Rectal smooth muscle tissue (tissue), 1 donor: ENCODE results near the gene ARHGAP18.

Experiments used
- H3K27ac ChIP-seq: one replicate; pipeline ENCODE4 v1.7.0; 2013; ENCODE audit warnings: low read depth, low read length, inconsistent platforms
- H3K27me3 ChIP-seq: one replicate; pipeline ENCODE4 v1.7.0; 2013; ENCODE audit warnings: low read length; ENCODE audit not compliant: control insufficient read depth, insufficient read depth
- H3K36me3 ChIP-seq: one replicate; pipeline ENCODE4 v1.7.0; 2013; ENCODE audit warnings: low read length; ENCODE audit not compliant: control insufficient read depth, insufficient read depth
- H3K4me1 ChIP-seq: one replicate; pipeline ENCODE4 v1.7.0; 2013; ENCODE audit warnings: low read length; ENCODE audit not compliant: control insufficient read depth, insufficient read depth
- H3K4me3 ChIP-seq: one replicate; pipeline ENCODE4 v1.7.0; 2013; ENCODE audit warnings: low read length
- H3K9ac ChIP-seq: one replicate; pipeline ENCODE4 v1.7.0; 2013; ENCODE audit warnings: low read length

ARHGAP18 gene

DNA sequence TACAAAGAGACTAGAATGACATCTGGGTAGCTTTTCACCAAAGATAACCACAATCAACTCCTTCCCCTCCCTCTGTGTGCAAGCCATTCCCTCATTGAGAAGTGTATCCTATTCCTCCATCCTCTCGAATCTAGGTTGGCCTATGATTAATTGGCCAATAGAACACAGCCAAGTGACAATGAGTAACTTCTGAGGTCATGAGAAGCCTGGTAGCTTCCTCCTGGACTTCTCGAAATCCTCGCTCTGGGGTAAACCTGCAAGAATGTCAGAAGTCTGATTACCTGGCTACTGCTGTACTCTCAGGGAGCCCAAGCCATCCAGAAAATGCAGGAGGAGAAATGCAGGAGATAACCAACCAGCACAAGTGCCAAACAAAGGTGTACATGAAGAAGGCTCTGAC lies 13.1 kb downstream of the ARHGAP18 start:
- no peak overlapping the region for H3K4me3 ChIP-seq
- no peak overlapping the region for H3K27ac ChIP-seq
- no peak overlapping the region for H3K9ac ChIP-seq
- H3K4me1 ChIP-seq = no peaks in the 10 kb centered on the region
- no peaks in the 10 kb centered on the region for H3K27me3 ChIP-seq
- H3K36me3 ChIP-seq = no peaks in the 10 kb centered on the region

GRCh38 chr6:129696028-129696418 lies 14.0 kb downstream of the ARHGAP18 start:
- no peaks in the 10 kb centered on the region for H3K27me3 ChIP-seq
- no peak overlapping the region for H3K4me3 ChIP-seq
- H3K9ac ChIP-seq = no peak overlapping the region
- no peak overlapping the region for H3K27ac ChIP-seq
- H3K4me1 ChIP-seq = no peaks in the 10 kb centered on the region
- peaks cover 2% of the 10 kb centered on the region for H3K36me3 ChIP-seq

GRCh38 chr6:129695373-129696027 lies 14.5 kb downstream of the ARHGAP18 start:
- H3K4me3 ChIP-seq = no peak overlapping the region
- H3K36me3 ChIP-seq = peaks cover 2% of the 10 kb centered on the region
- H3K4me1 ChIP-seq = no peaks in the 10 kb centered on the region
- H3K9ac ChIP-seq = no peak overlapping the region
- no peak overlapping the region for H3K27ac ChIP-seq
- H3K27me3 ChIP-seq = no peaks in the 10 kb centered on the region

GRCh38 chr6:129694036-129694435 lies 15.9 kb downstream of the ARHGAP18 start:
- no peak overlapping the region for H3K9ac ChIP-seq
- H3K4me1 ChIP-seq = no peaks in the 10 kb centered on the region
- H3K27me3 ChIP-seq = no peaks in the 10 kb centered on the region
- peaks cover 2% of the 10 kb centered on the region for H3K36me3 ChIP-seq
- no peak overlapping the region for H3K27ac ChIP-seq
- no peak overlapping the region for H3K4me3 ChIP-seq

DNA sequence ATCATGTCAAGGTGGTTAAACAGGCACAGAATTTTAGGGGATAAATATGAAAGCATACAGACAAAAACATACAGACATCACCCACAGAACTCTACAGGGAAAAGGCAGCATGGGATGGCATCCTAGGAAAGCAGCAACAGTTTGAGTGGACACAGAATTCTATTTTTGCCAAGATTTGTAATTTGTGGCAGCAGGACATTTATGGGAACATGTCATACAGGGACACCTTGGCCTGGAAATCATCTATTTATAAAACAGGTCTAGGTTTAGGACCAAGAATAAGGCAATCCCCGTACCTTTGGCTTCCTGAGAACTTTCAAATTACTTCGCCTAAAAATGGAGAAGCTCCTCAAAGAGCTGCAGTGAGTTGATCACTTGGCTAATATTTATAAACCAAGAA lies 17.5 kb downstream of the ARHGAP18 start:
- Histone ChIP-seq H3K36me3 (peaks cover 2% of the 10 kb centered on the region), H3K4me3 (no peak overlapping the region), H3K4me1 (no peaks in the 10 kb centered on the region), H3K9ac (no peak overlapping the region), H3K27ac (no peak overlapping the region), H3K27me3 (no peaks in the 10 kb centered on the region)

DNA sequence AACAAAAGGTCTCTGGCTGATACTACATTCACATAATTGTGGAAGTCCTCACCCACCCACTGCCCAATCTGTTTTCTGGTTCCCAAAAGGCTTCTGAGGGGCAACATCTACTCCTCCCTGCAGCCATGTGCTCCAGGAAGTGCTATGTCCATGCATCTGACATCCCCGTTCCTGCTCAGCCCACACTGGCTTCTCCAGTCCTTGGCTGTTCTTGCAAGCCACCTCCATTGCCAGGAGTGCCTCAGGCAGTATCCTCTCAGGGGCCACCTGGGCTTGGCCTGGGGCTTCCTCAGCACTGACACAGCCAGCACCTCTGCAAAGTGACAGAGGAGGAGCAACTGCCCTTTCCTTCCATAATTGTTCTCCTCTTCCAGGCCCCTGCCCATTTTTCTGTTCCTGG lies 18.3 kb downstream of the ARHGAP18 start:
- H3K27ac ChIP-seq = no peak overlapping the region
- H3K36me3 ChIP-seq = peaks cover 2% of the 10 kb centered on the region
- H3K4me1 ChIP-seq = no peaks in the 10 kb centered on the region
- H3K9ac ChIP-seq = no peak overlapping the region
- H3K27me3 ChIP-seq = no peaks in the 10 kb centered on the region
- no peak overlapping the region for H3K4me3 ChIP-seq

GRCh38 chr6:129691043-129691640 lies 18.8 kb downstream of the ARHGAP18 start:
- Histone ChIP-seq H3K36me3 (peaks cover 2% of the 10 kb centered on the region), H3K27ac (no peak overlapping the region), H3K4me1 (no peaks in the 10 kb centered on the region), H3K9ac (no peak overlapping the region), H3K27me3 (no peaks in the 10 kb centered on the region), H3K4me3 (no peak overlapping the region)

GRCh38 chr6:129686941-129687627 lies 22.9 kb downstream of the ARHGAP18 start:
- no peak overlapping the region for H3K9ac ChIP-seq
- H3K36me3 ChIP-seq = peaks cover 2% of the 10 kb centered on the region
- H3K4me1 ChIP-seq = no peaks in the 10 kb centered on the region
- H3K27ac ChIP-seq = no peak overlapping the region
- H3K4me3 ChIP-seq = no peak overlapping the region
- H3K27me3 ChIP-seq = no peaks in the 10 kb centered on the region

GRCh38 chr6:129685662-129686031 lies 24.3 kb downstream of the ARHGAP18 start:
- H3K4me1 ChIP-seq = no peaks in the 10 kb centered on the region
- H3K27ac ChIP-seq = no peak overlapping the region
- H3K27me3 ChIP-seq = no peaks in the 10 kb centered on the region
- H3K36me3 ChIP-seq = no peaks in the 10 kb centered on the region
- no peak overlapping the region for H3K4me3 ChIP-seq
- no peak overlapping the region for H3K9ac ChIP-seq

DNA sequence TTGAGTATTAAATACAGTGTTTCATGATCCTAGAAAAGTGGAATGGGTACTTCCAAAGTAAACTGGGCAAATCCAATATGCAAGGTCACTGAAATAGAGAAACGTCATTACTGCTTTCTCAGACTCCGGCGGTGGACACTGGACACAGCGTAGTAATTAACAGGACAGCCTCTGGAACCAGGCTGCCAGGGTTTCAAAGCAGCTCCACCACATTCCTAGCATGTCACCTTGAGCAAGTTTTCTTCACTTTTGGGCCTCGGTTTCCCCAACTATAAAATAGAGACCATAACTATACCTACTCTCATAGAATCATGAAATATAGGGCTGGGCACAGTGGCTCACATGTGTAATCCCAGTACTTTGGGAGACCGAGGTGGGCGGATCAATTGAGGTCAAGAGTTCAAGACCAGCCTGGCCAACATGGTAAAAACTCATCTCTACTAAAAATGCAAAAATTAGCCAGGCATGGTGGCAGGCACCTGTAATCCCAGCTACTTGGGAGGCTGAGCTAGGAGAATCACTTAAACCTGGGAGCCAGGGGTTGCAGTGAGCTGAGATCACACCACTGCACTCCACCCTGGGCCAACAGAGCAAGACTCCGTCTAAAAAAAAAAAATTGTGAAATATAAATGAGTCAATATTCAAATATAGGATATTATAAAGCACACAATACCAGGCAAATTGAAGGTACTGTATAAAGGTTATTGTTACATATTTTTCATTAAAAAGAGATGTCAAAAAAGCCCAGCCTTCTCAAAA lies 24.9 kb downstream of the ARHGAP18 start:
- H3K4me1 ChIP-seq = no peaks in the 10 kb centered on the region
- no peak overlapping the region for H3K9ac ChIP-seq
- H3K4me3 ChIP-seq = no peak overlapping the region
- peak overlapping the region; percentile 57 for H3K27ac ChIP-seq
- H3K27me3 ChIP-seq = no peaks in the 10 kb centered on the region
- no peaks in the 10 kb centered on the region for H3K36me3 ChIP-seq

GRCh38 chr6:129684323-129684884 lies 25.6 kb downstream of the ARHGAP18 start:
- H3K9ac ChIP-seq = no peak overlapping the region
- peak overlapping the region; percentile 57 for H3K27ac ChIP-seq
- H3K27me3 ChIP-seq = no peaks in the 10 kb centered on the region
- no peak overlapping the region for H3K4me3 ChIP-seq
- H3K4me1 ChIP-seq = no peaks in the 10 kb centered on the region
- H3K36me3 ChIP-seq = no peaks in the 10 kb centered on the region

DNA sequence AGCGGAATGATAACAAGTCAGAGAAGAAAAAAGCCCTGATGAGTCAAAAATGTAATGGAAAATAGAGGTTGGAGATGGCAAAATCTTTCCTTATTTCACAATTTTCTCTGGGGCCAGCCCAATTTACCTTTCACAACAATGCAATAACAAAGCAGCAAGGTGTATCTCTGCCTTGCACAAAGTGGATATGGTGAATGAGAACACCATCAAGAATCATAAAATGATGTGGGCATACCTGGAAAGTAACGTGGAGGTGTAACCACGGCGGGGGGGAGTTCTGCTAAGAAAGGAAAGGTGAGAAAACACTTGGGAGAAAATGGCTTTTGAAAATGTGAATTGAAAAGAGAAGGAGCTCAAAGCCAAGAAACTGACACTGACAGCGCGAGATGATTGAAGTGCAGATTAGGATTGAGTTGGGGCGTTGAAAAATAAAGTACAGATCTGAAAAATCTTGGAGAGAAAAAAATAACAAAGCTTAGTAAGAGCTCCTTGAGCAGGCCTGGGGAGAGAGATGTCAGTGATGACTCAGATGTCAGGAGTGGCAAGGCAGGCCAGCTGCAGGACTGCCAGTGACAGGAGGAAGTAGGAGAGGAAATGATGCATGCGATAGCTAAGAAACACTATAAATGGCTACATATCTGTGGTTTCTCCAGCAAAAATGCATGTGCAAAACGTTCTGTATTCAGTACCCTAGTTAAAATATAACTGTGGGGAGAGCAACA lies 26.2 kb downstream of the ARHGAP18 start:
- Histone ChIP-seq H3K4me3 (no peak overlapping the region), H3K4me1 (no peaks in the 10 kb centered on the region), H3K9ac (no peak overlapping the region), H3K27me3 (no peaks in the 10 kb centered on the region), H3K27ac (peak overlapping the region; percentile 43), H3K36me3 (no peaks in the 10 kb centered on the region)
